NCI-H446 treated with DMSO at 0.1 percent for 48 hours (cell line): ENCODE data around the gene UCN2.
"Not testable (repeated sequence)": the region's sequence is repeated elsewhere in the genome, so short reads cannot be mapped to it uniquely, and the experiment has no call there.

Experiments used
- DNase-seq: peaks from one replicate; lab custom pipeline; 2025; lab: John Stamatoyannopoulos, UW

Gene UCN2

DNA sequence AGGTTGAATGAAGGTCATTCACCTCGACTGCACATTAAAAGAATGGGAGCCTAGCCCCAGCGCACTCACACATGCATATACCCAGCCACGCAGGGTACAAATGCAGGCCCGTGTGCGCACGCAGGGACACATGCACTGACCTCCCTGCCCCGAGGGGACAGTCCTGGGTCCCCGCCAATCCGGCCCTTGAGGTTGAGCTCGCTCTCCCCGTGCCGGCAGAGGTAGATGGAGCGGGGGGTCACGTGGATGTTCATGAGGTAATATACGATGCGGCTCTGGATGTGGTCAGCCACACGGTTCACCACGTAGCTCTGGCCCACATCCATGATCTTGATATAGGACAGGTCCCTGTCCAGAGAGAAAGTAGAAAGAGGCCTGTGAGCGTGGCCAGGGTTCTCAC lies 27.5 kb downstream of the UCN2 start:
- DNase-seq: no peak

DNA sequence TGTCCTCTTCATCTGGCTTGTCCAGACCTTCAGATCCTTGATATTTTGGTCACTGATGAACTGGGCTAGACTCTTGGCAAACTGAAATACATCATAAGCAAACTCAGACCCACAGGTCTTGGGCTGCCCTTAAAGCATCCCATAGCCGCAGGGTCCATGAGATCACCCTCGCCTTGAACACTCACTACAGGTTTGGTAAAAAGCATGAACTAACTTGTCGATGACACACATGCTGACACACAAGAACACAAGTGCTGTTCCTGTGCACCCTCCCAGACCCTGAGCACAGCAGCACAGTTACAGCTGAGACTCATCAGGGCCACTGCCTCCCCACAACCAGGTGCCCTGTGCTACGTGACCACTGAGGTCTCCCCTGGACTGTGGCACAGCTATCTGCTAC lies 28.0 kb downstream of the UCN2 start:
- no peak for DNase-seq

DNA sequence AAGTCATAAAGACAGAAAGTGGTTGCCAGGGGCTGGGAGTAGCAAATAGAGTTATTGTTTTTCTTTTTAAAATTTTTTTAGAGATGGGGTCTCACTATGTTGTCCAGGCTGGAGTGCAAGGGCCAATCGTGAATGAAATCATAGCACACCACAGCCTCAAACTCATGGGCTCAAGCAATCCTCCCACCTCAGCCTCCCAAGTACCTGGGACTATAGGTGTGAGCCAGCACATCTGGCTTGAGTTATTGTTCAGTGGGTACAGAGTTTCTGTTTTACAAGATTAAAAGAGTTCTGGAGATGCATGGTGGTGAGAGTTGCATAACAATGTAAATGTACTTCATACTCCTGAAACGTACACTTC lies 30.6 kb downstream of the UCN2 start:
- no peak for DNase-seq

DNA sequence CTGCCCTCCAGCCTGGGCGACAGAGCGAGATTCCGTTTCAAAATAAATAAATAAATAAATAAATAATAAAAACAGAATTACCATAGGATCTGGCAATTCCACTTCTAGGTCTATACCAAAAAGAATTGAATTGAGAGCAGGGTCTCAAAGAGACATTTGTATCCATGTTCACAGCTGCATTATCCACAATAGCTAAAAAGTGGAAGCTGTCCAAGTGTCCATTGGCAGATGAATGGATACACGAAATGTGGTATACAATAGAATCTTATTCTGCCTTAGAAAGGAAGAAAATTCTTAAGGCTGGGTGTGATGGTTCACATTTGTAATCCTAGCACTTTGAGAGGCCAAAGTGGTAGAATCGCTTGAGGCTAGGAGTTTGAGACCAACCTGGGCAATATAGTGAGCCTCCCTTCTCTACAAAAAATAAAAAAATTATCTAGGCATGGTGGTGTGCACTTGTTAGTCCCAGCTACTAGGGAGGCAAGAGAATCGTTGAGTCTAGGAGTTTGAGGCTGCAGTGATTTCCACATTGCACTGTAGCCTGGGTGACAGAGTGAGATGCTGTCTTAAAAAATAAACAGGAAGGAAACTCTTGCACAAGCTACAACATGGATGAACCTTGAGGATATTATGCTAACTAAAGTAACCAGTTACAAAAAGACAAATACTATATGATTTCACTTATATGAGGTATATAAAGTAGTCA lies 31.2 kb downstream of the UCN2 start:
- DNase-seq: no peak

DNA sequence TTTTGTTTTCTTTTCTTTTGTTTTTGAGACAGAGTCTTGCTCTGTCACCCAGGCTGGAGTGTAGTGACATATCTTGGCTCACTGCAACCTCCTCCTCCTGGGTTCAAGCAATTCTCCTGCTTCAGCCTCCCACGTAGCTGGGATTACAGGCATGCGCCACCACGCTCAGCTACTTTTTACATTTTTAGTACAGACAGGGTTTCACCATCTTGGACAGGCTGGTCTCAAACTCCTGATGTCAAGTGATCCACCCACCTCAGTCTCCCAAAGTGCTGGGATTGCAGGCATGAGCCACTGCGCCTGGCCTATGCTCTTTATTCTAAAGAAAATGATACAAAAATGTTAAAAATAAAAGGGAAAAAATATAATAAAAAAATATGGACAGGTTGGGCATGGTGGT lies 32.9 kb downstream of the UCN2 start:
- not testable (repeated sequence) for DNase-seq

- no peak for DNase-seq
Observed at GRCh38 chr3:48528754-48529153, 34.8 kb downstream of the UCN2 start.

- DNase-seq: no peak
Observed at GRCh38 chr3:48528048-48528447, 35.5 kb downstream of the UCN2 start.

DNA sequence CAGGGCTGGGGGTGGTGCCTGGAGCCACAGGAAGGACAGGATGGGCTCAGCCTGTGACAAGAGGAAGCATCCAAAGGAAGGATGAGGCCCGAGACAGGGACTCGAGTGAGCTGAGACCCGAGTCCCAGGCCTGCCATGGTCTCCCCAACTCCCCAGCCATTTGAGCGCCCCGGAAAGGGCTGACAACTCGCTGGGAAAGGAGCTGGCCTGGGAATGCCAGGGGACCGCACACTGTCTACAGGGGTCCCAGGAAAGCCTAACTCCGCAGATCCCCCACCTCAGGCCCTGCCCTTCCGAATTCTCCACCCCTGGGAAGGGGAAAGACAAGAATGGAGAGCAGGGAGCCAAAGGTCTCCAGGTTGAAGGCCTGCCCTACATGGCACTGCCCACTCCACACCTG lies 38.6 kb downstream of the UCN2 start:
- no peak for DNase-seq

DNA sequence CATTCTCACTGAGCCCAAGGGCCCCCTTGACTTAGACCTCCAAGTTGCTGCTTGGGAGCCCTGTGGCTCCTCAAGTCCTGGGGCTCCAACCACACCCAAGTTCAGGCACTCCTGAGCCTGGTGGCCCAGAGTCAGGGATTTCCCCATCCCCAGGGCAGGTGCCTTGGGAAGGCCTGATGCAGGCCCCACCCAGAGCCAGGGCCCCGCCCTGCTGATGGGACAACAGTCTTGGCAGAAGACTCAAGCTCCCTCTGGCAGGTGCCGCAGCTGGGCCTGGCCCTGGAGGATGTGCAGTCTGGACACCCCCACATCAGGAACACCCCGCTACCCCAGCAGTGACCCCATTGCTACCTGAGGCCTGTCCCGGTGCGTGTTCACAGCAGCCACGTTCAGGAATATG lies 41.9 kb downstream of the UCN2 start:
- no peak for DNase-seq

GRCh38 chr3:48519277-48519643 lies 44.3 kb downstream of the UCN2 start:
- DNase-seq: no peak

DNA sequence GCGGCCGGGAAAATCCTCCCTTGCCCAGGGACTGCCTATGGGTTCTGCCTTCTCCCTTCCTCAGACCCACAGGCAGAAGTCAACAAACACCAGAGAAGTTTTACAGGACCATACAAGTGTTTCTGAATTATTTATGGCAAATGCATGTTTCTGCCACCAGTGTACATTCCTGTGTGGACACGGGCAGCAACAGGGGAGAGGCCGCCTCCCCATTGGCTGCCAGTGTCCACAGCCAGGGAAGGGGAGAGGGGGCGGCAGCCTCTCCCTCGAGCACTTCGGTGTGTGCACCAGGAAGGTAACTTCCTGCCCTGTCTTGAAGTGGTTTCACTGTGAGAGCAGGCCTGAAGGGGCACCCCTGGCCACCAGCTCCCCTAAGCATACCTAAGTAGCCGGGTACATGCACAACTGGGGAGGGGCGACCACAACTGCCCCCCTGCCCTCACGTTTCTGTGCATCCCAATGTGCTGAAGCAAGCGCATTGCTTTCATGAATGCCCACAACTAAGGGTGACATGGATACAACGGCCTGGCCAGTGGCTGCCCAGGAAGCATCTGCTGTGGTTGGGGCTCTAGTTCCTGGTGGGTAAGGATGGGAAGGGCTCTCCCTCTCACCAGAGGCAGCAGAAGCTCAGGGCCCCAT lies 44.8 kb downstream of the UCN2 start:
- no peak for DNase-seq

DNA sequence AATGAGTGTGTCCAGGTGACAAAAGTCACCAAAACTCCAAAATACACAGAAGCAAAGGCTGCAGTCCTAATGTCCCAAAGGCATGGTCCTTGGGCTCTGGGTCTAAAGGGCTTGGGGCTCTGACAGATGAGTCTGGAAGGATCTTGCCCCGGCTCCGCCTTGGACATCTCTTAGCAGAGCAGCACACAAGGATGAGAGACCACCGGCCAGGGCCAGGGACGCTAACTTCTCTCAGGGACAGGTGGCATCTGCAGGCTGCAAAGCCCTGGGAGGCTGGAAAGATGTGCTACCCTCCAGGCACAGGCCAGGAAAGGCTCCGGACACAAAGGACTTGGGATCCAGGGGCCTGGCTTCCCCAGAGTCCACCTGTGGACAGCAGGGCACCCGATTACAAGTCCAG lies 45.5 kb downstream of the UCN2 start:
- DNase-seq: no peak

DNA sequence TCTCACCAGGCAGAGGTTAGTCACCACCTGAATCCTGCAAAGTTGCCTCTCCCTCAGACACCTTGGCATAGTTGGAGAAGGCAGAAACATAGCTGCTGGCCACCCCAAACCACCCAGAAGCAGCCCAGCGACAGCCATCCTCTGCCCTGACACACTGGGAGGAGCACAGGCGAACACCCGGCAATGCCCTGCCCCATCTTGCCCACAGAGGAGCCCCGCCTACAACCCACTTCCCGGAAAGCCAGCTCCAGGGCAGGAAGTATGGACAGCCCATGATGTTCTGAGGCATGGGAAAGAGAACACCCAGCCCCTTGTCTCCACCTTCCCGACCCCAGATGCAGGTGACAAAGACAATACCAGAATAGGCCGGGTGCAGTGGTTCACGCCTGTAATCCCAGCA lies 47.0 kb downstream of the UCN2 start:
- DNase-seq: no peak

DNA sequence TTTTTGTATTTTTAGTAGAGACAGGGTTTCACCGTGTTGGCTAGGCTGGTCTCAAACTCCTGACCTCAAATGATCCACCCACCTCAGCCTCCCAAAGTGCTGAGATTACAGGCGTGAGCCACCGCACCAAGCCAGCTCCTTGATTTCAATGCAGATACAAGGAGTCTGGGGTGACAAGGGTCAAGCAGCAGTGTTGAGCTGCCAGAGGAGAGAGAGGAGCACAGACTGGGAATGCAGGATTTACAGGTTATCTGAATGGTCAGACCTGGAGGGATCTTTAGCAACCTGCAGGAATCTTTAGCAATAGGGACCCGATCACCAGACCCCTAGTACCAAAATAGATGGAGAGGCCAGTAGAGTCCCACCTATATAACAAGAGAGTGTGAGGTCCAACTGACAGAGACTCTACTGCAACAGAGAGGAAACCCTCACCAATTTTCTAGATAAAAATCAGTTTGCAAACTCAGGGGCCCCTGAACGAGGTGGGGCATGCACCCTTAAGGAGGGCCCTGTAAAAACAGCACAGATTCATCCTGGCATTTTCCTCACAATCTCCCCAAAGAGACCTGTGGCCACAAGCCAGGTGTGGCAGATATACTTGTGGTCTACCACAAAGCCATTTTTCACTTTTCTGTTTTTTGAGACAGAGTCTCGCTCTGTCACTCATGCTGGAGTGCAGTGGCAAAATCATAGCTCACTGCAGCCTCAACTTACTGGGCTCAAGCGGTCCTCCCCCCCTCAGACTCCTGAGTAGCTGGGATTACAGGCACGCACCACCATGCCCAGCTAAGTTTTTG lies 49.0 kb downstream of the UCN2 start:
- no peak for DNase-seq
